ENCODE results near the gene HOXB1. TPM values are rescaled to one million over a fixed set of nuclear protein-coding genes. Genes with fewer than 3 reads are reported as not detected.
A peak's percentile ranks its signal among the peaks of the same experiment; 100 is the strongest.

Gene HOXB1
- total and polyA plus RNA-seq, 9 donors: 0.13 TPM; not detected in 8

- H3K4me1 ChIP-seq (ENCODE audit: control insufficient read depth, insufficient read depth, low read length): peaks cover 14% of the 10 kb centered on the region
- WGBS (ENCODE audit: insufficient coverage): 4% methylated on average over 25 of the region's 53 CpGs
- no peaks in the 10 kb centered on the region for H3K9me3 ChIP-seq (replicated peaks; ENCODE audit: control insufficient read depth, low read depth, low read length)
- H3K4me3 ChIP-seq (ENCODE audit: low read length): peak overlapping the region; percentile 28
- no peaks in the 10 kb centered on the region for H3K36me3 ChIP-seq (ENCODE audit: control insufficient read depth, insufficient read depth, low read length)
- H3K27ac ChIP-seq (ENCODE audit: low read length): peak overlapping the region; percentile 83
- H3K27me3 ChIP-seq (ENCODE audit: control insufficient read depth, insufficient read depth, low read length): peaks cover 34% of the 10 kb centered on the region
- DNase-seq: peak; percentile 70
Observed at GRCh38 chr17:48492401-48493298, 38.2 kb downstream of the HOXB1 start.

- Histone ChIP-seq H3K27me3 (ENCODE audit: control insufficient read depth, insufficient read depth, low read length) (peaks cover 39% of the 10 kb centered on the region), H3K4me1 (ENCODE audit: control insufficient read depth, insufficient read depth, low read length) (peaks cover 14% of the 10 kb centered on the region), H3K4me3 (ENCODE audit: low read length) (no peak overlapping the region), H3K36me3 (ENCODE audit: control insufficient read depth, insufficient read depth, low read length) (no peaks in the 10 kb centered on the region), H3K27ac (ENCODE audit: low read length) (peak overlapping the region; percentile 83), H3K9me3 (replicated peaks; ENCODE audit: control insufficient read depth, low read depth, low read length) (no peaks in the 10 kb centered on the region)
- peak; percentile 50 for DNase-seq
- no CpG with 5 or more reads among the region's 3 CpGs for WGBS (ENCODE audit: insufficient coverage)
Observed at GRCh38 chr17:48491527-48492273, 39.1 kb downstream of the HOXB1 start.

GRCh38 chr17:48490451-48490892 lies 40.3 kb downstream of the HOXB1 start:
- DNase-seq: no peak
- H3K4me1 ChIP-seq (ENCODE audit: control insufficient read depth, insufficient read depth, low read length): peaks cover 14% of the 10 kb centered on the region
- H3K4me3 ChIP-seq (ENCODE audit: low read length): no peak overlapping the region
- H3K27me3 ChIP-seq (ENCODE audit: control insufficient read depth, insufficient read depth, low read length): peaks cover 40% of the 10 kb centered on the region
- peak overlapping the region; percentile 20 for H3K27ac ChIP-seq (ENCODE audit: low read length)
- no peaks in the 10 kb centered on the region for H3K9me3 ChIP-seq (replicated peaks; ENCODE audit: control insufficient read depth, low read depth, low read length)
- no CpG with 5 or more reads among the region's 2 CpGs for WGBS (ENCODE audit: insufficient coverage)
- H3K36me3 ChIP-seq (ENCODE audit: control insufficient read depth, insufficient read depth, low read length): no peaks in the 10 kb centered on the region

- no peaks in the 10 kb centered on the region for H3K36me3 ChIP-seq (ENCODE audit: control insufficient read depth, insufficient read depth, low read length)
- no peak overlapping the region for H3K4me3 ChIP-seq (ENCODE audit: low read length)
- H3K9me3 ChIP-seq (replicated peaks; ENCODE audit: control insufficient read depth, low read depth, low read length): no peaks in the 10 kb centered on the region
- 77% methylated on average over 13 of the region's 13 CpGs for WGBS (ENCODE audit: insufficient coverage)
- no peak for DNase-seq
- peaks cover 40% of the 10 kb centered on the region for H3K27me3 ChIP-seq (ENCODE audit: control insufficient read depth, insufficient read depth, low read length)
- H3K27ac ChIP-seq (ENCODE audit: low read length): no peak overlapping the region
- H3K4me1 ChIP-seq (ENCODE audit: control insufficient read depth, insufficient read depth, low read length): peaks cover 14% of the 10 kb centered on the region
Observed at GRCh38 chr17:48489781-48490180, 41.0 kb downstream of the HOXB1 start.

GRCh38 chr17:48488548-48489106 lies 42.2 kb downstream of the HOXB1 start:
- DNase-seq: no peak

GRCh38 chr17:48487221-48487620 lies 43.6 kb downstream of the HOXB1 start:
- WGBS (ENCODE audit: insufficient coverage): no CpG with 5 or more reads among the region's 2 CpGs
- Histone ChIP-seq H3K27me3 (ENCODE audit: control insufficient read depth, insufficient read depth, low read length) (peaks cover 26% of the 10 kb centered on the region), H3K9me3 (replicated peaks; ENCODE audit: control insufficient read depth, low read depth, low read length) (no peaks in the 10 kb centered on the region), H3K4me3 (ENCODE audit: low read length) (no peak overlapping the region), H3K27ac (ENCODE audit: low read length) (no peak overlapping the region), H3K36me3 (ENCODE audit: control insufficient read depth, insufficient read depth, low read length) (no peaks in the 10 kb centered on the region), H3K4me1 (ENCODE audit: control insufficient read depth, insufficient read depth, low read length) (peaks cover 8% of the 10 kb centered on the region)
- no peak for DNase-seq

More at GRCh38 chr17:48488548-48489106, 42.2 kb downstream of the HOXB1 start:
- 30% methylated on average over 2 of the region's 3 CpGs for WGBS (ENCODE audit: insufficient coverage)
- Histone ChIP-seq H3K4me3 (ENCODE audit: low read length) (no peak overlapping the region), H3K36me3 (ENCODE audit: control insufficient read depth, insufficient read depth, low read length) (no peaks in the 10 kb centered on the region), H3K27me3 (ENCODE audit: control insufficient read depth, insufficient read depth, low read length) (peaks cover 38% of the 10 kb centered on the region), H3K9me3 (replicated peaks; ENCODE audit: control insufficient read depth, low read depth, low read length) (no peaks in the 10 kb centered on the region), H3K27ac (ENCODE audit: low read length) (no peak overlapping the region), H3K4me1 (ENCODE audit: control insufficient read depth, insufficient read depth, low read length) (peaks cover 16% of the 10 kb centered on the region)

GRCh38 chr17:48486557-48486956 lies 44.3 kb downstream of the HOXB1 start:
- Histone ChIP-seq H3K9me3 (replicated peaks; ENCODE audit: control insufficient read depth, low read depth, low read length) (no peaks in the 10 kb centered on the region), H3K27me3 (ENCODE audit: control insufficient read depth, insufficient read depth, low read length) (peaks cover 25% of the 10 kb centered on the region), H3K4me3 (ENCODE audit: low read length) (no peak overlapping the region), H3K36me3 (ENCODE audit: control insufficient read depth, insufficient read depth, low read length) (no peaks in the 10 kb centered on the region), H3K27ac (ENCODE audit: low read length) (no peak overlapping the region), H3K4me1 (ENCODE audit: control insufficient read depth, insufficient read depth, low read length) (peaks cover 8% of the 10 kb centered on the region)
- DNase-seq: no peak
- 20% methylated on average over 4 of the region's 5 CpGs for WGBS (ENCODE audit: insufficient coverage)

- Histone ChIP-seq H3K4me3 (ENCODE audit: low read length) (no peak overlapping the region), H3K9me3 (replicated peaks; ENCODE audit: control insufficient read depth, low read depth, low read length) (no peaks in the 10 kb centered on the region), H3K27ac (ENCODE audit: low read length) (no peak overlapping the region), H3K27me3 (ENCODE audit: control insufficient read depth, insufficient read depth, low read length) (peaks cover 13% of the 10 kb centered on the region), H3K36me3 (ENCODE audit: control insufficient read depth, insufficient read depth, low read length) (no peaks in the 10 kb centered on the region), H3K4me1 (ENCODE audit: control insufficient read depth, insufficient read depth, low read length) (peaks cover 6% of the 10 kb centered on the region)
- WGBS (ENCODE audit: insufficient coverage): 100% methylated on average over 1 of the region's 2 CpGs
- no peak for DNase-seq
Observed at GRCh38 chr17:48484850-48485249, 46.0 kb downstream of the HOXB1 start.

GRCh38 chr17:48484256-48484655 lies 46.6 kb downstream of the HOXB1 start:
- Histone ChIP-seq H3K4me3 (ENCODE audit: low read length) (no peak overlapping the region), H3K27me3 (ENCODE audit: control insufficient read depth, insufficient read depth, low read length) (peaks cover 11% of the 10 kb centered on the region), H3K9me3 (replicated peaks; ENCODE audit: control insufficient read depth, low read depth, low read length) (no peaks in the 10 kb centered on the region), H3K27ac (ENCODE audit: low read length) (no peak overlapping the region), H3K36me3 (ENCODE audit: control insufficient read depth, insufficient read depth, low read length) (no peaks in the 10 kb centered on the region), H3K4me1 (ENCODE audit: control insufficient read depth, insufficient read depth, low read length) (peaks cover 6% of the 10 kb centered on the region)
- DNase-seq: no peak
- 100% methylated on average over 1 of the region's 3 CpGs for WGBS (ENCODE audit: insufficient coverage)
